HG03159 (cell line): ENCODE results near the gene GRID1.

Experiments used
- ATAC-seq: cut with Tn5 transposase; IDR thresholded peaks from one replicate; pipeline ENCODE4 v1.9.1; 2021; ENCODE audit warnings: mild to moderate bottlenecking, moderate library complexity; ENCODE audit not compliant: unreplicated experiment

Gene GRID1

DNA sequence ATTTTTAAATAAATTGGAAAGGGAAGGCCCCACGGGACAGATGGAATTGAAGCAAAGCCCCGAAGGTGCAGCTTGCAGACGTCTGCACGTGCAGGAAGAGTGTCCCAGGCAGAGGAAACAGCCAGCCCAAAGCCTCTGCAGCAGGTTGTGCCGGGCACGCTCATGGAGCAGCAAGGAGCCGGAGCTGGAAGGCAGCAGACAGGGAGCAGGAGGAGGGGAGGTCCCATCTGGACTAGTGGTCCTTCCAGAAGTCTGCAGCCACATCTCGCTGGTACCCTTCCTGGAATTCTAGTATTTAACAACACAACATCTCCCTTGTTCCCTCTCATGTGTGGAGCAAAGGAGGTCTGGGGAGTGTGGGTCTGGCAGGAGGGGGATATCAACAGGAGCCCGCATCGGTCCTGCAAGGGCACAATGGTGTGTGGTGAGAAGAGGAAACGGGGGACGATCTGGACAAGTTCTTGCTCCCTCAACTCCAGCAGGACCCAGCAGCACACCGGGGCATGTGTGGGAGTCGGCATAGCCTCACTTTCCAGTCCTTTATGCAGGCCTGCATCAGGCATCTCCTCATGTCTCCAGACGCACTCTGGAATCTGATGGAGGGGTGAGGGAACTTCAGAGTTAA lies 169.3 kb downstream of the GRID1 start:
- no peak for ATAC-seq

DNA sequence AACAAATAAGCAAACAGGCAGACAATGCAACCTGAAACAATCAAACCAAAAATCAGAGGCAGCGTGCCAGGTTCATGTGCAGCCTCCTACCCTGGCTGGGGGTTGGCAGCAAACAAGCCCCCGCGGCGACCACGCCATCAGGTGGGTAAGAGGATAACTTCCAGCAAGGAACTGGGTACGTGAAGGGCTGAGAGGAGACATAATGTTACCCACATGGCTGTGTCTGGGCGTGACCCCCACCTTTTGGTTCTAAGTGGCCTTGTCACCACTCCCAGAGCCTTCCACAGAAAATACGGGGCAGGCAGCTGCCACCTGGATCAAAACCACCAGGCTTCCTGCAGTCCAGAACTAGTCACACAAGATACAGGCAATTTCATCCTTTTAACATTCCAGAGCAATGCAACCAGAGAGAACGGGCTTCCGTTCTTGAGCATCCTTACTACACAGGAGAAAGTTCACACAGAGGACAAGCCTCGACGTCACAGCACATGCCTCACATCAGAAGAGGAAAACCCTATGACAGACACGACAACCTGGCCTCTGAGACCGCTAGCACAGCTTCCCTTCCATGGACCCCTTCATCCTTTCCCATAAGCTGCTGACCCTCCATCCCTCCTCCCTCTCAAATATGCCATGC lies 171.0 kb downstream of the GRID1 start:
- ATAC-seq, result no peak

DNA sequence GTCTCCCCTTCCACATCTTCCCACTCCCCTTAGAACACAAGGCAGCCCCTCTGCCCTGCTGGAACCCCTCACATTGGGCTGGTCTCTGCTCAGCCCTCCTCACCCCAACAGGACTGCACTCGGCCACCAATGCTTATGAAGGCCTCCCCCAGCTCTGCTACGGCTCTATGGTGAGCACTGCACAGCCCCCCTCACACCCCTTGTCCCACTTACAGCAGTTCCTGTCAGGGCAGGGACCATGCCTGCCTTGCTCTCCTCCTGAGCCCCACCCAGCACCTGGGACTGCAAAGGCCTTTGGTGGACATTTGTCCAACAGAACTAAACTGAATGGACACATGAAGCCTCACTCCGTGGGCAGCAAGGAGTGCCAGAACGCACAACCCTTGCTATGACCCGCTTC lies 171.9 kb downstream of the GRID1 start:
- no peak for ATAC-seq

DNA sequence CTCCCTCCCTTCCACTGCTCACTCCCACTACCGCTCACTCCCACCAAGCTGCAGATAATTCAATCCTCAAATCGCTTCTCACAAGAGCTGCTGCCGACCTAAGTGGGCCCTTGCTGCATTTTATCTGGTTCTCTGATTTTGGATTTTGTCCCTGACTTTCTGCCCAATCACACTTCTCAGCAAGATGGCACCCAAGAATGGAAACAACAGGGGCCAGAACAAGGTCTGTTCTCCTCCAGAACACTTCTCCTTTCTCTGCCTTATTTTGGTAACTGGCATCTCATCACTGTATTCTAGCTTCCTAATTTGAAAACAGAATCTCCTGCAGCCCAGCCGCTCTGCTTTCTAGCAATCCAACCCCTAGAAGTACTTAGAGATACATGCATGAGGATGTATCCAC lies 172.8 kb downstream of the GRID1 start:
- ATAC-seq, result no peak

DNA sequence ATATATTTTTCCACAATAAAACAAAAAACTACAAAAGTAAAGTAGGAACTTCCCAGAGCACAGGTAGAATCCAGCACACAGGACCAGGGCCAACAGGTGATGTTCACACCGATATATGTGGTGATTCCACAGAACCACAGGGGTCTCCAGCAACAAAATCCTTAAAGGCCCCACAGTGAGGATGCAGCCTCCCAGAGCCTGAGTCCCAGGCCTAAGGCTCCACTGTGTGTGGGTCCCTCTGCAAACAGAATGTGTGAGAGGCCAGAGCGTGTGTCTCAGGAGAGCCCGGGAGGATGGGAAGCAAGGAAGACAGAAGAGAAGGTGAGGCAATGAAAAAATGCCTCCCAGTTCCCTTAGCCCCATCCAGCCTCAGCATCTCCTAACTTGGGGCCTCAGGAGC lies 173.9 kb downstream of the GRID1 start:
- no peak for ATAC-seq

DNA sequence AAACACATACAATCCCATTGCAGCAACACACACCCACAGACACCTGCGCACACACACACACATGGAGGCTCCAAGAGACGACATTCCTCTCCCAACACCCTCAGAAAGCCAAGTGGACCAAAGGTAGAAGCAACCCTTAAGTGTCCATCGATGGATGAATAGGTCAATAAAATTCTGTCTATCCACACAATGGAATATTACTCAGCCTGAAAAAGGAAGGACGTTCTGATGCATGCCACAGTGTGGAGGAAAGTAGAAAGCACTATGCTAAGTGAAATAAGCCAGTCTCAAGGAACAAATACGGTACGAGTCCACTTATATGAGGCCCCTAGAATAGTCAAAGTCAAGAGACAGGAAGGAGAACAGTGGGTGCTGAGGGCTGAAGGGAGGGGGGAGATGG lies 174.4 kb downstream of the GRID1 start:
- ATAC-seq, result no peak

DNA sequence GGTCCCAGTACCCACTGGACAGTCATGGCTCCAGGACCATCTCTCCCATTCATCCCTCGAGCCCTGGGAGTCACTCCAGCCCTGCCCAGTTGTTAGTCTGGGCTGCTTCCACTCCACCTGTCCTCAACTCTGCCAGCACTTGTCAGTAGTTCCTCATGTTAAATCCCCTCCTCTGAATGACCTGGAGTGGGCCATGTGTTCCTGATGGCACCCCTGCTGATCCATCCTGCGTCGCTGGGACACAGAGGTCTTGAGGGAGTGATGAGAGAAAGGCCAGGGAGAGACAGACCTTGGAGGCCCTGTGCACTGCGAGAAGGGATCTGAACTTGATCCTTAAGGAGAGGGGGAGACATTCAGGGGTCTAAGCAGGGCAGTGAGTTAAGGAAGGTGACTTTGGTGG lies 174.9 kb downstream of the GRID1 start:
- no peak for ATAC-seq

DNA sequence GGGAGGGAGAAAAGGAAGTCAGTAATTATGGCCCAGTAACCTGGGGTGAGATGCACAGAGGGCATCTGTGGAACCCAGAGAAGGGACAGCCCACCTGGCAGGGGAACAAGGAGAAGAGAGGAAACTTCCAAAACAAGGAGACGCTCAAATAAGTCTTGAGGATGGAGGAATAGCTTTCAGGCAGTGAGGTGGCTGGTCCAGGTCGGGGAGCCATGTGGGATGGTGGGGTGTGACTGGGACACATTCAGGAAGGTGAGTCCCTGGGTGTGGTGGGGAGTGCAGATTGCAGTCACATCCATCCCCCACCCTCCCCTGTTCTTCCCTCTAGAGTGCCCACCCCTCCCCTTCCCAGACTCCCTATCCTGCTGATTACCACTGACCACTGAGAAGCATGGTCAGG lies 175.4 kb downstream of the GRID1 start:
- ATAC-seq, result no peak

DNA sequence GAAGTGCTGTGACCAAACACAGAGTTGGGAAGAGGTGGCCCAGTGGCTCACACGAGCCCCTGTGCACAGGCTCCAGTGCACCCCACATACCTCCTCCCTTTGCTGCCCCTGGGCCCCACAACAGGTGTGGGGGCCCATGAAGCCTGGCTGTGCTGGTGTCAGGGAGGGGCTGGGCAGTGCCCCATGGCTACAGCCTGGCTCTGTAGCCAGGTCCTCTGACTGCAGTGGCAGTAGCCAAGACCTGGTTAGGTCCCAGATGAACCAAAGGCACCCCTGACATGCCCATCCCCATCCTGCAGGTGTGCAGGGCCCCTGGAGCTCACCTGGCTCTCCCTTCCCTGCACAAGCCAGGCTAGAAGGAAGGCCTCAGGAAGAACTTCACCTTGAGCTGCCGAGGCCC lies 176.3 kb downstream of the GRID1 start:
- no peak for ATAC-seq

DNA sequence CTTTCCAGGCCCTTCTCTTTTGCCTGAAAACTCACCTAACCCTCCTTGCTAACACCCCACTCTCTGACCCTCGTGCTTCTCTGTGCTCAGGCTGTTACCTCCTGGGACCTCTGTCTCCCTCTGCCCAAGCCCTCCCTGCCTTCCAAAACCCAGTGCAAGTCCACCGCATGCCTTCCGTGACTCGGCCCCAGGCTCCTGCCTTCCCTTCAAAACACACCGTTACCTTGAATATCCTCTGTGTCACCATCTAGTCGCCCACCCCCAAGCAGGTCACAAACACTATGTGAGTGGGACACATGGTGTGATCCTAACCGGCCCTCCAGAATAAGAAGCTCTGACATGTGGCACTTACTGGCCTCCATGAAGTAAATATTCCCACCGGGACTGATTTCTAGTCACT lies 176.7 kb downstream of the GRID1 start:
- no peak for ATAC-seq

DNA sequence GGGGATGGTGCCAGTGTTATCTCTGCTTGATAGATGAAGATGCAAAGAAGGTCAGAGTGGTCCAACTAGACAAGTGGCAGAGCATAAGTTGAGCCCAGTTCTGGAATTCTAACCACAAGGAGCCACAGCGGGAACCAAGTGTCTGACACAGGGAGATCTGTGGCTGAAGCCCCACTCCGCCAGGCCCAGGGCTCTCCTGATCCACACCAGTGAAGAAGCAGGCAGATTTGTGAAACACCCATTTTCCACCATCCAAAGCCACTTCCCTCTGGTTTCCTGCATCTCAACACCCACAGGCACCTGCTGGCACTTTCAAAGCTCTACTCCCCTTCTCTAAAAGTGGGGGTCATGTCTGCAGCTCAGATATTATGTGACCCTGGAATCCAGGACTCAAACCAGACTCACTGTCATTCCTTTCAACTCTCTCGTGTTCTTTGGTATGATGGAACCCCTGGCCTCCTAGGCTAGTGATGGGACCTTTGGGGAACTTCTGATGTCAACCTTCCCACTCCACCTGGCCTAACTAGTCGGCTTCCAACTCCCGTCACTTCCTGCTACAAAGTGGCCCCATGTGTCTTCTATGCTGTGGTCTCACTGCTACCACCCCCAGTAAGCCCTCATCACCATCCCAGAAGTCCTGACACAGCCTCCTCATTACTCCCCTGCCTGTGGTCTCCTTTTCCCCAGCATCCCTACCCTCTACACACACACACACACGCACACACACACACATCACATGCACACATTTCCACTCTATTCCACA lies 177.6 kb downstream of the GRID1 start:
- ATAC-seq, result no peak

DNA sequence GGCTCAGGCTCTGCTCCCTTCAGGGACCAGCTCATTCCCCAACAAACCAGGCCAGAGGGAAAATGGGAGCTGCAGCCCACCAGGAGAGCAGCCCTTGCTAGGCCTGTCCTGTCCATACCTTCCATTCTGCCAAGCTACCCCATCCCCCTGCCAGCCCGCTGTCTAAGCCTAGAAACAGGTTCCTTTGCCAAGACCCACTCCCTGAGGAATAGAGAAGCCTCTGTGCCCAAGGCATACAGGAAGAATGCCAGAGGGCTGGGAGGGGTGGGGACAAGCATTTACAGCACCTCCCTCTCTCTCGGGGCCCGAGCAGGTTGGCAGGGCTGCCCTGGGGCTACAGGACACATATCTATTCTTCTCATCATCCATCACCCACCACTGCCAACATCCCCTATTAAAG lies 178.3 kb downstream of the GRID1 start:
- no peak for ATAC-seq

DNA sequence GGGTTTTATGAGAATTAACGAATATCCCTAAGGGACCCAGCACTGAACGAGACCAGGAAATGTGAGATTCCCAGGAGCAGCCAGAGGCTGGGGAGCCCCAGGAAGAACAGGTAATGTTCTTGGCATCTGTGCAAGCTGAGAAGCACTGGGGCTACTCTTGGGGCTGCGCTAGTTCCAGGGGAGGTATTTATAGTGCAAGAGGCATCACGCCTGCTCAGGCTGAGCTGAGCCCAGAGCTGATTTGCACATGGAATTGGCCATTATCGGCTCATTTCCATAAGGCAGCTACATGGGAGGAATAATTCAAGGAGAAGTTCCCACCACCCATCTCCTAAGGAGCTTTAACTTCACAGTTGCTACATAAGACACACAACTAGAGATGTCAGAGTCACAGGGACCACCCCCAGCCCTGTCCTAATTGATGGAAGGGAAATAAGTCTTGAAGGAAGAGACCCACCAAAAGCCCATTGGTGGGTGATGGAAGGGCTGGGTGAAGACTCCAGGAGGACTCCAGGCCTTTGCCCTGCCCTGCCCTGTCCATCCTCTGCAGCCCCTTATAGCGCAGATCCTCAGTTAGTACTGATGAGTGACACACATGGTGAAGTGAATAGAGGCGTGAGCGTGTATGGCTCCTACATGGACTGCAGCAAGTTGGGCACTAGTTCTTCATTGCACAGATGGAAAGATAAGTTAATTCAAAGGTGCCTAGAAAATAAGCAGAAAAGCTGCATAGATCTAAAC lies 178.9 kb downstream of the GRID1 start:
- no peak for ATAC-seq

DNA sequence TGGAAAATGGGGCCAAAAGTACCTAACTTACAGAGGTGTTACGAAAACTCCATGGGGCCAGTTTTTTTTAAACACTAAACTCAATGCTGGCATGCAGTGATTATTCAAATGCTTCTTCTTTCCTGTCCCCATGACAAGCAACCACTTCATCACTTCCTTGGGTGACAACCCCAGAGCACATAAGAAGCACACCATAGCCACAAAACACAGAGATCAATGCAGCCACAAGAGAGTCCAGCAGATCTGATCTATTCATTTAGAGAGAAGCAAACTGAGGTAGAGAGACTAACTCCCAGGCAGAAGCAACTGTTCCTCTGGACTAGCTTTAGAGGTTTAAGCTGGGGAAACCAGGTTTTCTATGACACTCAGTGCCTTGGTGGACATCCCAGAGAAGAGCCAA lies 180.0 kb downstream of the GRID1 start:
- no peak for ATAC-seq

DNA sequence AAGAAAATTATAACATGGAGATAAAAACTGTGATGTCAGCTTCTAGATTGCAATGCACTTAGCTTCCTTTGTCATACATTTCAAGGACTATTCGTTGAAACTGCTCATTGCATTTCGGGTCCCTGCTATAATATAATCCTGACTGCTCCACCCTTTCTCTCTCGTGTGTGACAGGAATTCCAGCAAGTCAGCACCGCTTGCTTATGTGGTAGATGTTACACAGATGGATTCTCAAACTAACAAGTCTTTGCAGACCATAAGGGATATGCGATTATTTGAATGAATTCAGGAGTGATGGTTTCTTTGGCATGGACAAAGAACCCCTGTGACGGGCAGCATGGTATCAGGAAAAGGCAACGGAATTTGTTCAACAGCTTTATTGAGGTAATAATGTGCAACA lies 184.0 kb downstream of the GRID1 start:
- no peak for ATAC-seq

DNA sequence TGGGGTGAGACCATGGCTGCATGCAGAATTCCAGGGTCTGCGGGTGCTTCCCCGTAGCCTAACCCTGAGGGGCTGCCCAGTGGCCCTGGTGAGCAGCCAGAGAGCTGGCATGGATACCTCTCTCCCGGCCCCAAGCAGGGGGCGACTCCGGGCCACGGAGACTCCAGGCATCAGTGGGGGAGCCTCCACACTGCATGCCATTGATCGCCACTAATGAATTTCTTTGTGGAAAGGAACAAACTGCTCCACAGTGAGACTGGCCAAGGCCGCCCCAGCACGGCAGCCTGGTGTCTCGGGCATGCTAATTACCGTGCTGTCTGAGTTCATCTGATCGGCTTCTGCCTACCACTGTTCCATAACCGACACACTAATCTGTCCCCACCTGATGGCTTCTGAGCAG lies 184.4 kb downstream of the GRID1 start:
- no peak for ATAC-seq

DNA sequence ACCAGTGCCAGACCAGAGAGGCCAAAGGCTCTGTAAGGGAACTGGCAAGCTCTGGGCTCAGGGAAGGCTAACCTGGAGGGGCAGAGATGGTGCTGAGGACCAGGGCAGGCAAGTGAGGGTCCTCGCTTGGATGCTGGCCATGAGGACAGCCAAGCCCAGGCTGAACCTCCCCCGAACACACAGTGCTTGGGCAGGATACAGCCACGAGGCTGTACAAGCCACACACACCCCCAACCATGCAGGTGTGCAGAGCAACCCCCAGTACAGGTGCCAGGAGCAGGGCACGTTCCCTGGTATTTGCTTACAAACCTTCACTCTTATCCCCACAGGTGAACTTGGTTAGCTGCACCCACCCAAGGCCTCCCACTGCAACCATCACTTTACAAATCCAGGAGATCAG lies 185.7 kb downstream of the GRID1 start:
- ATAC-seq, result no peak

DNA sequence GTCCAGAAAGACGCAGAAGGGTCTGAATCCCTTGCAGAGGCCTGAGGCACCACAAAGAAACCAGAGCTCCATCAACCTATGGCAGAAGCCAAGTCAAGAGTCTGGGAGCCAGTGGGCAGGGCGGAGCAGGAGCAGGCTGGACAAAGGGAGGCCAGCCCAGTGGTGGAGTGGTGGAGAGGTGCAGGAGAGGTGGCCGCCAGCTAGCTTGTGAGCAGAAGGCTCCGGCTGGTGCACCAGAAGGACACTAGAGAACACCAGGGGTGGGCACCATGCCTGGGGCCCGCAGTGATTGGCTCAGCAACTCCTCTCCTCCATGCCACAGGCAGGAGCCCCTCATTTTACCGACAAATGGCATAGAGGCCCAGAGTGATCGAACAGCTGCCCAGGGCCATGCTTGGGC lies 186.6 kb downstream of the GRID1 start:
- ATAC-seq, result no peak

DNA sequence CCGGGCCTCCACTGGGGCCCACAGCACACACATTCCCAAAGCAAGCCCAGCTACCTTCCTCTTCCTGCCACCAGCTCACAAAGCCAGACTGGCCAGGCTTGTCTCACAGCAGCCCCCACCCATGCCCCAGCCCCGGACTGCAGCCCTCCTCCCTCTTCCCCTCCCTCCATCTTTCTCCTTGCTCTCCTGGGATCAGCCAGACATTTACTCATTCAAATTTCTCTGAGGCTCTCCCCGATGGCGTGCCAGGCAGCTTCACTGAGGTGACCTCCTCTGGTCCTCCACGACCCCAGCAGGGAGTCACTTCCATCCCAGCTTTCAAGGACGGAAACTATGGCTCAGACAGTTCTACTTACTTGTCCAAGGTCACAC lies 187.5 kb downstream of the GRID1 start:
- ATAC-seq, result no peak

DNA sequence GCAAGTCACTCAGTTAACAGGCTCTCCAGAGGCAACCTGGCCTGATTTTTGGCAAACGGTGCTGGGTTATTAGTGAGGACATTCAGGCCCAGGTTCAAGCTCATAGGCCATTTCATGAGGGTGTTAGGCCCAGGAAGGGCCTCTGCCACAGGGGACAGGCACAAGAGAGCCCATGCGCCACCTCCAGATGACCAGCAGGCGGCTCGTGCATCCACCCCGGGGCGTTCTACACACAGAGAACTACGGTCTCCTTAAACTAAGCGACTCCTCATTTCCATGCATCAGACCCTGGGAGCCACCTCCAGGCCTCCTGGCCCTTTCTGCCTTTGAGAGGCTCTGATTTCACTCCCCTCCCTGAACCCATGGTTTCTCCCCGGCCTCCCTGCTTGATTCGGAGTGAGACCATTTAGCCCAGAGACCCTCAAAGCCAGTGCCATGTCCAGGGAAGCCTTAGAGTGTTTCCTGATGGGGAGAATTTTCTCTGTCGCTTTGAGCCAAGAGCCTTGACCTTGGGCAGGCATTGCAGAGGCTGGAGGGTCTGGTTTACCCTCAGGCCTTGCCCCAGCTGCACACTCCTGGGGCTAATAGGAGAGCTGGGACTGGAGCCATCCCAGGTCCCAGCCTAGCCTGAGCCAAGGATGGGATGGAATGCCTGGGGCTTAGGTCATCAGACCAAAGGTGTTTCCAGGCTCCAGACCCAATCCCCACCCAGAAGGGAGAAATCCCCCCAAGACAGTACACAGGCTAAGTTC lies 188.0 kb downstream of the GRID1 start:
- ATAC-seq, result peak; percentile 63

DNA sequence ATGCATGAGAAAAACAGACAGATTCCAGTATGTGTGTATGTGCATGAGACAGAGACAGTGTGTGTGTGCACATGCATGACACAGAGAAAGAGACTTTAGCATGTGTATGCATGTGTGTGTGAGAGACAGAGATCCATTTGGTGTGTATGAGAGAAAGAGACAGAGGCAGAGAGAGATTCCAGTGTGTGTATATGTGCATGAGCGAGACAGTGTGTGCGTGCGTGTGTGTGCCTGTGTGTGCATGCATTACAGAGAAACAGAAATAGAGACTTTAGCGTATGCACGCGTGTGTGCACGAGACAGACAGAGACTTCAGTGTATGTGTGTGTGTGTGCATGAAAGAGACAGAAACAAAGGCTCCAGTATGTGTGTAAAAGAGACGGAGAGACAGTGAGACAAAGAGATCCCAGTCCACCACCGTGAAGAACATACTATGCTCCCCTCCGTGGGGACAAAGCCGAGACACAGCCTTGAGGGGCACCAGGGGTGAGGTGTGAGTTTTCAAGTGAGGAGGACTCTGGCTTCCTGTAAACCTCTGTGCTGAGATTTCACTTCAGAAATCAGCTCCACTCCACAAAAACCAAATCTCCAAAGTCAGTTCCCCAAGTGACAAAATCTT lies 188.9 kb downstream of the GRID1 start:
- ATAC-seq, result no peak
